HepG2 (cell line): ENCODE results near the gene CASZ1. TPM values are rescaled to one million over a fixed set of nuclear protein-coding genes. Genes with fewer than 3 reads are reported as not detected.

Experiments
- ATAC-seq: fragments of 200-7000 bp; cut with Tn5 transposase; 3 replicates; pipeline ENCODE4 v1.9.1; 2020; ENCODE audit warnings: mild to moderate bottlenecking, moderate library complexity
- BruUV-seq: library from RNA; stranded (reverse); fragments of 400-500 nt; replicated peaks from 2 replicates; lab custom pipeline; 2021; lab: Mats Ljungman, UMichigan
- CTCF ChIA-PET: fragments of 300-600 bp; formaldehyde crosslinking; extraction: SDS; loops from one replicate; lab custom pipeline; 2021; ENCODE audit warnings: low total read pairs, inconsistent platforms, low intra/inter-chr PET ratio; lab: Yijun Ruan, JAX
- POLR2A ChIA-PET: fragments of 350-600 bp; sonication (Branson Sonifier 250); formaldehyde crosslinking; loops from one replicate; lab custom pipeline; 2020; ENCODE audit warnings: antibody characterized with exemption, inconsistent platforms; lab: Yijun Ruan, JAX
- DNase-seq: peaks from one replicate; pipeline ENCODE4 v3.0.0-alpha.2; 2015; ENCODE audit warnings: low spot score
- FAIRE-seq: peaks from 3 replicates; lab custom pipeline; 2011; peaks lifted over from hg19 to GRCh38; lab: Jason Lieb, UNC
- H2AFZ ChIP-seq: one replicate; pipeline ENCODE4 v1.6.1; 2011; ENCODE audit warnings: low read length, inconsistent platforms
- H3K27ac ChIP-seq: fragments of 300-600 bp; 3 replicates; pipeline ENCODE4 v1.8.0; 2011; ENCODE audit warnings: mixed run types, mild to moderate bottlenecking, mixed read lengths, low read length, inconsistent platforms; ENCODE audit not compliant: insufficient read depth; ENCODE audit errors: extremely low read length
- H3K27me3 ChIP-seq, 2 experiments: fragments of 200-600 bp in 1 of 2; 2 replicates in 1 of 2; 3 replicates in 1 of 2; pipeline versions ENCODE4 v1.6.0 to v1.8.0; 2011; ENCODE audit warnings: low read length in 2 of 2, mild to moderate bottlenecking in 2 of 2, moderate library complexity in 2 of 2, inconsistent platforms in 1 of 2; ENCODE audit not compliant: insufficient read depth in 2 of 2, control insufficient read depth in 1 of 2
- H3K36me3 ChIP-seq, 2 experiments: fragments of 200-600 bp in 1 of 2; replicated peaks in 1 of 2; 2 replicates in 1 of 2; 3 replicates in 1 of 2; pipeline versions ENCODE4 v1.5.1 to v1.8.0; 2011; ENCODE audit warnings: low read length in 2 of 2, inconsistent platforms in 1 of 2; ENCODE audit not compliant: insufficient read depth in 2 of 2, control insufficient read depth in 1 of 2
- H3K4me1 ChIP-seq: 2 replicates; pipeline ENCODE4 v1.5.1; 2012; ENCODE audit warnings: low read length, inconsistent platforms; ENCODE audit not compliant: insufficient read depth
- H3K4me2 ChIP-seq: 2 replicates; pipeline ENCODE4 v1.6.0; 2011; ENCODE audit warnings: low read depth, low read length, inconsistent platforms
- H3K4me3 ChIP-seq, 3 experiments: fragments of 200-600 bp in 1 of 3; sonication (generic), shearing (Covaris generic) in 1 of 3; replicated peaks in 1 of 3; 2 replicates each; pipeline ENCODE4 v1.5.1; 2011 to 2016; ENCODE audit warnings: low read length in 3 of 3, inconsistent platforms in 2 of 3, low read depth in 2 of 3, mild to moderate bottlenecking in 2 of 3, control low read depth in 1 of 3, mixed read lengths in 1 of 3; ENCODE audit not compliant: insufficient read depth in 1 of 3
- H3K79me2 ChIP-seq: one replicate; pipeline ENCODE4 v1.6.1; 2011; ENCODE audit warnings: low read length, inconsistent platforms; ENCODE audit not compliant: insufficient read depth
- H3K9ac ChIP-seq: 2 replicates; pipeline ENCODE4 v1.6.0; 2011; ENCODE audit warnings: mild to moderate bottlenecking, low read depth, low read length, inconsistent platforms; ENCODE audit not compliant: insufficient read depth
- H3K9me3 ChIP-seq: 2 replicates; pipeline ENCODE4 v1.5.1; 2012; ENCODE audit warnings: mild to moderate bottlenecking, low read length
- H4K20me1 ChIP-seq: 2 replicates; pipeline ENCODE4 v1.6.0; 2011; ENCODE audit warnings: inconsistent platforms, mild to moderate bottlenecking, low read length, moderate library complexity; ENCODE audit not compliant: insufficient read depth
- ATRX ChIP-seq: sonication (generic); formaldehyde crosslinking; IDR thresholded peaks from 2 replicates; pipeline ENCODE4 v1.4.0; 2020; ENCODE audit warnings: missing genetic modification reagents, borderline replicate concordance
- HDAC2 ChIP-seq: sonication (generic); formaldehyde crosslinking; IDR thresholded peaks from 2 replicates; pipeline ENCODE4 v1.4.0; 2020; ENCODE audit warnings: missing genetic modification reagents
- MAFG ChIP-seq: sonication (generic); formaldehyde crosslinking; IDR thresholded peaks from 2 replicates; pipeline ENCODE4 v1.5.1; 2020; ENCODE audit warnings: mild to moderate bottlenecking, missing genetic modification reagents
- MATR3 ChIP-seq: sonication (generic); formaldehyde crosslinking; IDR thresholded peaks from 2 replicates; pipeline ENCODE4 v1.4.0; 2020; ENCODE audit warnings: missing genetic modification reagents
- MYNN ChIP-seq: sonication (generic); formaldehyde crosslinking; IDR thresholded peaks from 2 replicates; pipeline ENCODE4 v1.4.0; 2020; ENCODE audit warnings: mild to moderate bottlenecking, low read depth, missing genetic modification reagents
- NBN ChIP-seq: fragments of 450-650 bp; conservative IDR thresholded peaks from 2 replicates; pipeline ENCODE4 v1.6.1; 2017
- PHF8 ChIP-seq: sonication (generic); formaldehyde crosslinking; IDR thresholded peaks from 2 replicates; pipeline ENCODE4 v1.5.0; 2020; ENCODE audit warnings: missing genetic modification reagents
- SATB2 ChIP-seq: sonication (generic); formaldehyde crosslinking; IDR thresholded peaks from 2 replicates; pipeline ENCODE4 v1.5.0; 2020; ENCODE audit warnings: missing genetic modification reagents
- ZNF383 ChIP-seq: sonication (generic); formaldehyde crosslinking; IDR thresholded peaks from 2 replicates; pipeline ENCODE4 v1.4.0; 2020; ENCODE audit warnings: missing genetic modification reagents, mild to moderate bottlenecking, borderline replicate concordance
- ZNF7 ChIP-seq: IDR thresholded peaks from 2 replicates; pipeline ENCODE4 v1.6.1; 2016; ENCODE audit warnings: missing biosample characterization, missing genetic modification reagents
- WGBS: methylation state at CpG from one replicate; pipeline ENCODE4 v1.1.6; 2017; ENCODE audit warnings: low lambda C conversion rate; 5-methylcytosine and 5-hydroxymethylcytosine counted together
- in situ Hi-C: cut with HindIII; loops from 2 replicates; pipeline ENCODE4 v1.10.0; 2017; ENCODE audit warnings: low pct_unique_long_range_greater_than_20kb; ENCODE audit not compliant: extremely low pct_ligation_motif_present
- intact Hi-C: fragments of 100-400 bp; cut with micrococcal nuclease; formaldehyde crosslinking; loops from one replicate; pipeline ENCODE4 v1.10.0; 2022; ENCODE audit not compliant: unreplicated experiment
- polyA plus RNA-seq, 8 experiments: library from polyadenylated mRNA; depleted of rRNA in 3 of 8; stranded (reverse) in 7 of 8; unstranded in 1 of 8; fragments of >200 nt; fragmentation: Illumina TruSeq in 4 of 8; extraction: Trizol in 4 of 8; gene quantifications; 2 replicates each; pipeline versions ENCODE4 v1.2.1 to v1.2.3, GENCODE V29; 2011 to 2016; ENCODE audit warnings: low read depth in 4 of 8, missing spikeins in 1 of 8, mixed read lengths in 1 of 8; ENCODE audit not compliant: insufficient read depth in 1 of 8
- total RNA-seq, 5 experiments: library from RNA; depleted of rRNA; stranded (reverse); fragments of >200 nt; fragmentation: Illumina TruSeq; extraction: Trizol; gene quantifications; 2 replicates each; pipeline ENCODE4 v1.2.3, GENCODE V29; 2016; ENCODE audit warnings: low read depth in 1 of 5
- TF ChIP-seq, protein P1 (sequence below): IDR thresholded peaks from 2 replicates; pipeline ENCODE4 v1.6.1; 2018; ENCODE audit warnings: missing genetic modification reagents, mild to moderate bottlenecking, missing compliant biosample characterization
- TF ChIP-seq, protein P2 (sequence below): sonication (generic); formaldehyde crosslinking; IDR thresholded peaks from 2 replicates; pipeline ENCODE4 v1.8.0; 2022; ENCODE audit warnings: missing genetic modification reagents, low read depth, mild to moderate bottlenecking, borderline replicate concordance

CASZ1 gene
- total and polyA plus RNA-seq, 2 of the 13 experiments (the other 11 are each of a cell fraction or from before 2014, with no cell fraction given), result 1.9 to 3.7 TPM

DNA sequence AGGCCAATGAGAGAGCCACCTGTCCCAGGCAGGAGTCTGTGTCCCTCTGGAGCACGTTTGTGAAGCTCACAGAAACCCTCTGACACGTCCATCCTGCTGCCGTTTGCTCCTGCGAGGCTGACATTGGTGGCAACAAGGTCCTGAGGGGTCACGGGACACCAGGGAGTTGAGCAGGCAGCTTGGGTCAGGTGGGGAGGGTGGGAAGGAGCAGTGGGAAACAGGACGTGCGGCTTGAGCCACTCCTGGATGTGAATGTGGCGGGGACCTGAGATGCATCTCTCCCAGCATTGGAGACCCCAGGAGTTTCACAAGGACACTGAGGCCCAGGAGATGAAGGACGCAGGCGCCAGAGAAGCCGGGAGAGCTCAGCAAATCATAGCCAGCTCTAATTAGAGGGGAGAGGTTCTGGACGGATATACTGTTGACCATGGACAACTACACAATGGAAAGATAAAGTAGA is 172.7 kb downstream of the CASZ1 start:
- H3K4me1 ChIP-seq, result peaks cover 10% of the 10 kb centered on the region
- no TSS peak for BruUV-seq
- H3K27me3 ChIP-seq, result no peaks in the 10 kb centered on the region
- no peak overlapping the region for H2AFZ ChIP-seq
- no peak overlapping the region for H3K4me3 ChIP-seq
- DNase-seq (no peak), FAIRE-seq (no peak), ATAC-seq (no peak)
- no peaks in the 10 kb centered on the region for H3K9me3 ChIP-seq
- peaks cover 9 to 12% of the 10 kb centered on the region in 2 experiments; a peak in 3 of 5 replicates for H3K36me3 ChIP-seq
- H3K4me2 ChIP-seq, result no peak overlapping the region
- intact Hi-C loops, result loop anchor here (10.0 kb wide), 1 partner anchor 109 kb away; no protein-coding TSS in a partner anchor
- 96% methylated on average over 12 of the region's 12 CpGs for WGBS
- POLR2A ChIA-PET, result no interaction called here
- H3K27ac ChIP-seq, result no peak overlapping the region
- CTCF ChIA-PET, result no interaction called here
- H3K9ac ChIP-seq, result no peak overlapping the region
- no peaks in the 10 kb centered on the region for H3K79me2 ChIP-seq
- in situ Hi-C loops, result no loop called here
- no peaks in the 10 kb centered on the region for H4K20me1 ChIP-seq
- TF ChIP-seq HDAC2, result no peak
- TF ChIP-seq, protein P1, sequence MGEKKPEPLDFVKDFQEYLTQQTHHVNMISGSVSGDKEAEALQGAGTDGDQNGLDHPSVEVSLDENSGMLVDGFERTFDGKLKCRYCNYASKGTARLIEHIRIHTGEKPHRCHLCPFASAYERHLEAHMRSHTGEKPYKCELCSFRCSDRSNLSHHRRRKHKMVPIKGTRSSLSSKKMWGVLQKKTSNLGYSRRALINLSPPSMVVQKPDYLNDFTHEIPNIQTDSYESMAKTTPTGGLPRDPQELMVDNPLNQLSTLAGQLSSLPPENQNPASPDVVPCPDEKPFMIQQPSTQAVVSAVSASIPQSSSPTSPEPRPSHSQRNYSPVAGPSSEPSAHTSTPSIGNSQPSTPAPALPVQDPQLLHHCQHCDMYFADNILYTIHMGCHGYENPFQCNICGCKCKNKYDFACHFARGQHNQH (CRISPR knock-in tag), result no peak
- TF ChIP-seq MYNN (CRISPR knock-in tag), result no peak
- TF ChIP-seq PHF8 (CRISPR knock-in tag), result no peak
- no peak for TF ChIP-seq SATB2
- no peak for TF ChIP-seq ATRX

DNA sequence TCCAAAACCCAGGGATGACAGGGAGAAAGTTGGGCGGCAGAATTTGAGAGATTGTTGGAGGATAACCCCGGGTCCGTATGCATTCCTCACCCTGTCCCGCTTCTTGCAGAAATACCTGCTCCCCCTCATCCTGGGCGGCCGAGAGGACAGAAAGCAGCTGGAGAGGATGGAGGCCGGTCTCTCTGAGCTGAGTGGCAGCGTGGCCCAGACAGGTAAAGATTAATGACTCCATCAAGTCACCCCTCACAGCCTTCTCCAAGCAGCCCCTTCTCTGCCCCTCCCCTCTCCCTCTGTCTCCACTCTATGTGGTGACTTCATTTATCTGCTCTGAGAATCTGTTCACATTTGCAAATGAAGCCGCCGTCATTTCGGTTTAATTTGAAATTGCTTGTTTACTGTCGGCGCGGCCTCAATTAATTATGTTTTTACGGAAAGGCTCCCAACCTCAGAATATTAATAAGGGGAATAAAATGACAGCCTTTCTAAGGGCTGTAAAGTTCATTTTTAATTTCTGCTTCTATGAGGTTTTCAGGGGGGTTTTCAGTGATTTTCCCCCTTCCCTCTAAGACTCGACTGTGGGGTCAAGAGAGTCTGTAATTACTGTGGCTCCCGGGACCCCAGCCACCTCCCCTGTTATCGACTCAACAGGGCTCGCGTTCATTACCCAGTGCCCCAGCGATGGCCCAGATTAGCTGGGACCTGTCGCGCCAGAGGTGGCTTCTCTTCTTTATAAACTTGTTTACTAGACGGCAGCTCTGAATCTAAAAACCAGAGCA is 173.3 kb downstream of the CASZ1 start:
- no peaks in the 10 kb centered on the region for H3K9me3 ChIP-seq
- DNase-seq, result no peak
- H3K27ac ChIP-seq, result no peak overlapping the region
- 98% methylated on average over 24 of the region's 24 CpGs for WGBS
- H3K27me3 ChIP-seq, result no peaks in the 10 kb centered on the region
- peaks cover 9 to 12% of the 10 kb centered on the region in 2 experiments; a peak in 3 of 5 replicates for H3K36me3 ChIP-seq
- FAIRE-seq, result no peak
- ATAC-seq, result no peak
- in situ Hi-C loops, result no loop called here
- H3K79me2 ChIP-seq, result no peaks in the 10 kb centered on the region
- POLR2A ChIA-PET, result no interaction called here
- peaks cover 10% of the 10 kb centered on the region for H3K4me1 ChIP-seq
- no peak overlapping the region for H3K9ac ChIP-seq
- H4K20me1 ChIP-seq, result no peaks in the 10 kb centered on the region
- BruUV-seq, result no TSS peak
- CTCF ChIA-PET, result no interaction called here
- intact Hi-C loops, result loop anchor here (10.0 kb wide), 1 partner anchor 108 kb away; no protein-coding TSS in a partner anchor
- no peak overlapping the region for H3K4me2 ChIP-seq
- no peak overlapping the region for H3K4me3 ChIP-seq
- TF ChIP-seq, protein P2, sequence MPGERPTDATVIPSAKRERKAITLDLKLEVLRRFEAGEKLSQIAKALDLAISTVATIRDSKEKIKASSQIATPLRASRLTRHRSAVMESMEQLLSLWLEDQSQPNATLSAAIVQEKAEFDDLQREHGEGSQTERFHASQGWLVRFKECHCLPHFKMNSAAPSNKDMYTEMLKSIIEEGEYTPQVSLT (CRISPR knock-in tag), result no peak
- no peak for TF ChIP-seq MATR3
- TF ChIP-seq NBN, result no peak
- TF ChIP-seq MAFG, result no peak
- no peak for TF ChIP-seq ZNF383
- no peak for TF ChIP-seq ZNF7 (CRISPR knock-in tag)
- no peak overlapping the region for H2AFZ ChIP-seq
